SJSA1 (cell line): ENCODE measurements around the gene LRRC51. TPM values are rescaled to one million over a fixed set of nuclear protein-coding genes. Genes with fewer than 3 reads are reported as not detected.

Experiments used
- DNase-seq, 2 experiments: peaks; one replicate each; pipeline ENCODE4 v3.0.0-alpha.2; 2015 to 2020; ENCODE audit warnings: low spot score in 2 of 2, low read depth in 1 of 2
- H3K27ac ChIP-seq: fragments of 250-450 bp; sonication (Bioruptor Pico); 2 replicates; pipeline ENCODE4 v1.5.1; 2020; ENCODE audit warnings: mild to moderate bottlenecking, moderate library complexity
- H3K27me3 ChIP-seq: fragments of 250-450 bp; sonication (Bioruptor Pico); replicated peaks from 2 replicates; pipeline ENCODE4 v1.5.1; 2020; ENCODE audit warnings: mild to moderate bottlenecking, moderate library complexity
- H3K36me3 ChIP-seq: fragments of 250-450 bp; sonication (Bioruptor Pico); 2 replicates; pipeline ENCODE4 v1.5.1; 2020; ENCODE audit warnings: mild to moderate bottlenecking
- H3K4me1 ChIP-seq: fragments of 250-450 bp; sonication (Bioruptor Pico); replicated peaks from 2 replicates; pipeline ENCODE4 v1.6.1; 2021; ENCODE audit warnings: mild to moderate bottlenecking
- H3K4me3 ChIP-seq: fragments of 250-450 bp; sonication (Bioruptor Pico); 2 replicates; pipeline ENCODE4 v1.5.1; 2020; ENCODE audit warnings: mild to moderate bottlenecking
- H3K9me3 ChIP-seq: fragments of 250-450 bp; sonication (Bioruptor Pico); replicated peaks from 2 replicates; pipeline ENCODE4 v1.5.1; 2020; ENCODE audit warnings: mild to moderate bottlenecking
- total RNA-seq: library from RNA; depleted of rRNA; stranded (reverse); fragments of >200 nt; shearing (Covaris generic); gene quantifications from 2 replicates; pipeline ENCODE4 v1.2.3, GENCODE V29; 2014

The LRRC51 gene
- total RNA-seq, 1 experiment from 2014 or later = 4.1 TPM

- H3K9me3 ChIP-seq = no peaks in the 10 kb centered on the region
- H3K4me3 ChIP-seq = no peak overlapping the region
- H3K27me3 ChIP-seq = no peaks in the 10 kb centered on the region
- no peak overlapping the region for H3K27ac ChIP-seq
- DNase-seq = no peak
- H3K36me3 ChIP-seq = no peaks in the 10 kb centered on the region
- no peaks in the 10 kb centered on the region for H3K4me1 ChIP-seq
Observed at GRCh38 chr11:72058416-72059034, 22.1 kb upstream of the LRRC51 start.

GRCh38 chr11:72061739-72062396 is 18.8 kb upstream of the LRRC51 start:
- Histone ChIP-seq H3K27me3 (no peaks in the 10 kb centered on the region), H3K4me3 (no peak overlapping the region), H3K36me3 (peaks cover 6% of the 10 kb centered on the region), H3K4me1 (no peaks in the 10 kb centered on the region), H3K27ac (no peak overlapping the region), H3K9me3 (no peaks in the 10 kb centered on the region)
- DNase-seq = no peak

- Histone ChIP-seq H3K27ac (no peak overlapping the region), H3K4me3 (no peak overlapping the region), H3K9me3 (no peaks in the 10 kb centered on the region), H3K4me1 (peaks cover 30% of the 10 kb centered on the region), H3K36me3 (peaks cover 17% of the 10 kb centered on the region), H3K27me3 (no peaks in the 10 kb centered on the region)
- no peak for DNase-seq
Observed at GRCh38 chr11:72066855-72067254, 13.8 kb upstream of the LRRC51 start.

- Histone ChIP-seq H3K36me3 (peaks cover 17% of the 10 kb centered on the region), H3K4me1 (peaks cover 34% of the 10 kb centered on the region), H3K27me3 (no peaks in the 10 kb centered on the region), H3K4me3 (no peak overlapping the region), H3K27ac (no peak overlapping the region), H3K9me3 (no peaks in the 10 kb centered on the region)
- no peak for DNase-seq
Observed at GRCh38 chr11:72067266-72067665, 13.4 kb upstream of the LRRC51 start.

GRCh38 chr11:72067676-72068075 is 13.0 kb upstream of the LRRC51 start:
- Histone ChIP-seq H3K4me3 (no peak overlapping the region), H3K27me3 (no peaks in the 10 kb centered on the region), H3K27ac (no peak overlapping the region), H3K9me3 (no peaks in the 10 kb centered on the region), H3K36me3 (peaks cover 17% of the 10 kb centered on the region), H3K4me1 (peaks cover 39% of the 10 kb centered on the region)
- no peak for DNase-seq

- no peak for DNase-seq
- no peaks in the 10 kb centered on the region for H3K9me3 ChIP-seq
- no peak overlapping the region for H3K4me3 ChIP-seq
- no peaks in the 10 kb centered on the region for H3K27me3 ChIP-seq
- H3K27ac ChIP-seq = peak overlapping the region; percentile 68
- H3K4me1 ChIP-seq = peaks cover 44% of the 10 kb centered on the region
- peaks cover 17% of the 10 kb centered on the region for H3K36me3 ChIP-seq
Observed at GRCh38 chr11:72069200-72069599, 11.4 kb upstream of the LRRC51 start.

- peak overlapping the region; percentile 68 for H3K27ac ChIP-seq
- DNase-seq = peak; percentile 47 to 78
- H3K36me3 ChIP-seq = peaks cover 17% of the 10 kb centered on the region
- H3K27me3 ChIP-seq = no peaks in the 10 kb centered on the region
- no peak overlapping the region for H3K4me3 ChIP-seq
- H3K4me1 ChIP-seq = peaks cover 44% of the 10 kb centered on the region
- no peaks in the 10 kb centered on the region for H3K9me3 ChIP-seq
Observed at GRCh38 chr11:72069787-72070251, 10.8 kb upstream of the LRRC51 start.

GRCh38 chr11:72070491-72070890 is 10.2 kb upstream of the LRRC51 start:
- Histone ChIP-seq H3K27ac (peak overlapping the region; percentile 68), H3K9me3 (no peaks in the 10 kb centered on the region), H3K36me3 (peaks cover 16% of the 10 kb centered on the region), H3K4me3 (no peak overlapping the region), H3K27me3 (no peaks in the 10 kb centered on the region), H3K4me1 (peaks cover 44% of the 10 kb centered on the region)
- no peak for DNase-seq

GRCh38 chr11:72072348-72072747 is 8.3 kb upstream of the LRRC51 start:
- H3K9me3 ChIP-seq = no peaks in the 10 kb centered on the region
- H3K4me1 ChIP-seq = peaks cover 44% of the 10 kb centered on the region
- peak; percentile 56 to 67 for DNase-seq
- H3K4me3 ChIP-seq = no peak overlapping the region
- peak overlapping the region; percentile 88 for H3K27ac ChIP-seq
- H3K36me3 ChIP-seq = peaks cover 8% of the 10 kb centered on the region; the same call in 1 of the 2 replicates
- H3K27me3 ChIP-seq = no peaks in the 10 kb centered on the region

- H3K27ac ChIP-seq = no peak overlapping the region
- no peaks in the 10 kb centered on the region for H3K36me3 ChIP-seq
- no peak for DNase-seq
- no peak overlapping the region for H3K4me3 ChIP-seq
- H3K4me1 ChIP-seq = peaks cover 40% of the 10 kb centered on the region
- H3K27me3 ChIP-seq = no peaks in the 10 kb centered on the region
- no peaks in the 10 kb centered on the region for H3K9me3 ChIP-seq
Observed at GRCh38 chr11:72075109-72075508, 5.5 kb upstream of the LRRC51 start.

- Histone ChIP-seq H3K4me3 (no peak overlapping the region), H3K36me3 (no peaks in the 10 kb centered on the region), H3K27ac (no peak overlapping the region), H3K4me1 (peaks cover 33% of the 10 kb centered on the region), H3K27me3 (no peaks in the 10 kb centered on the region), H3K9me3 (no peaks in the 10 kb centered on the region)
- DNase-seq = no peak
Observed at GRCh38 chr11:72075756-72076155, 4.9 kb upstream of the LRRC51 start.

GRCh38 chr11:72078477-72078876 is 2.2 kb upstream of the LRRC51 start:
- Histone ChIP-seq H3K4me1 (peaks cover 28% of the 10 kb centered on the region), H3K27me3 (no peaks in the 10 kb centered on the region), H3K36me3 (no peaks in the 10 kb centered on the region), H3K4me3 (peak overlapping the region; percentile 60; the same call in 1 of the 2 replicates), H3K27ac (peak overlapping the region; percentile 36), H3K9me3 (no peaks in the 10 kb centered on the region)
- DNase-seq = peak in 1 of 2 experiments; percentile 9

- DNase-seq = no peak
Observed at GRCh38 chr11:72079819-72080325, 778 bp upstream of the LRRC51 start.

GRCh38 chr11:72081184-72081644 is 564 bp downstream of the LRRC51 start:
- DNase-seq = no peak
- H3K27ac ChIP-seq = peak overlapping the region; percentile 90
- no peaks in the 10 kb centered on the region for H3K27me3 ChIP-seq

More at GRCh38 chr11:72079819-72080325, 778 bp upstream of the LRRC51 start:
- H3K4me3 ChIP-seq = peak overlapping the region; percentile 60
- no peaks in the 10 kb centered on the region for H3K27me3 ChIP-seq
- peaks cover 27% of the 10 kb centered on the region for H3K4me1 ChIP-seq
- H3K36me3 ChIP-seq = no peaks in the 10 kb centered on the region
- peak overlapping the region; percentile 64 for H3K27ac ChIP-seq
- no peaks in the 10 kb centered on the region for H3K9me3 ChIP-seq

More at GRCh38 chr11:72081184-72081644, 564 bp downstream of the LRRC51 start:
- Histone ChIP-seq H3K36me3 (no peaks in the 10 kb centered on the region), H3K4me1 (peaks cover 27% of the 10 kb centered on the region), H3K9me3 (no peaks in the 10 kb centered on the region), H3K4me3 (peak overlapping the region; percentile 60)
